ENCODE data around the gene CAMK2G. TPM values are rescaled to one million over a fixed set of nuclear protein-coding genes. Genes with fewer than 3 reads are reported as not detected.

Gene CAMK2G
- 41.4 TPM for total RNA-seq (2021; ENCODE audit: unreplicated experiment)
- 37.5 TPM for polyA plus RNA-seq (2012; ENCODE audit: insufficient read length)
- Bru-seq, nascent RNA, result percentile 78 among the genes with signal in this experiment
- percentile 77 among the genes with signal in this experiment for BruChase-seq, experiment 1, labeled RNA remaining after a 2-hour chase
- percentile 79 among the genes with signal in this experiment for BruChase-seq, experiment 2, labeled RNA remaining after a 6-hour chase
- long read RNA-seq, partial matches to known transcripts, result 9 of 49 reads
- long read RNA-seq, other reads (novel, unspliced or antisense), result 32 of 49 reads

GRCh38 chr10:73874267-73875138 is at the start of gene CAMK2G:
Gene CAMK2G, minus strand, starts transcription at chr10:73874555. Its CDS starts 94 bp downstream, at chr10:73874461.
- Histone ChIP-seq H3K9me3 (ENCODE audit: control insufficient read depth, insufficient read depth, low read depth, low read length) (no peaks in the 10 kb centered on the region), H3K27me3 (ENCODE audit: control insufficient read depth, insufficient read depth, low read length) (no peaks in the 10 kb centered on the region), H3K4me3 (ENCODE audit: low read depth in 2 of 2, low read length in 2 of 2) (peak within 1 kb of the TSS; percentile 56 to 72), H3K36me3 (ENCODE audit: control insufficient read depth, insufficient read depth, low read length) (peaks cover 2% of the 10 kb centered on the region; the same call in 1 of the 2 replicates), H3K27ac (ENCODE audit: low read length) (peak within 1 kb of the TSS; percentile 57), H3K4me1 (ENCODE audit: control insufficient read depth, insufficient read depth, low read length) (peaks cover 27% of the 10 kb centered on the region)
- peak; percentile 97 for ATAC-seq
- intact Hi-C loops (cut with micrococcal nuclease; ENCODE audit: unreplicated experiment), result no loop called here
- ChIA-PET POLR2A (interaction anchor here (0.5 kb wide), 1 partner anchor 16 kb away, joined by 3 read pairs; no protein-coding TSS in a partner anchor), CTCF (interaction anchor here (0.6 to 1.5 kb wide), 4 partner anchors 12 to 296 kb away, joined by 4 to 9 read pairs (median 6); no protein-coding TSS in a partner anchor)
- BruUV-seq (replicated peaks), result no TSS peak
- in situ Hi-C loops (cut with HindIII; ENCODE audit: low pct_unique_long_range_greater_than_20kb, low sequenced_read_pairs), result no loop called here
- DNase-seq (ENCODE audit: low read depth, low spot score), result no peak
- TF ChIP-seq SIN3A (IDR thresholded peaks at IDR 0.05; ENCODE audit: borderline replicate concordance, insufficient read depth, low read depth, low read length) (peak; percentile 88; the same call in 1 of the 2 replicates), POLR2AphosphoS5 (IDR thresholded peaks at IDR 0.05; ENCODE audit: low read depth, low read length) (peak; percentile 41; the same call in 1 of the 2 replicates), TCF7L2 (IDR thresholded peaks at IDR 0.05; ENCODE audit: low read depth, low read length) (no peak), REST (IDR thresholded peaks at IDR 0.05; ENCODE audit: insufficient read depth in 1 of 2, low read depth in 2 of 2, low read length in 1 of 2) (no peak)
- TF ChIP-seq, protein P1, sequence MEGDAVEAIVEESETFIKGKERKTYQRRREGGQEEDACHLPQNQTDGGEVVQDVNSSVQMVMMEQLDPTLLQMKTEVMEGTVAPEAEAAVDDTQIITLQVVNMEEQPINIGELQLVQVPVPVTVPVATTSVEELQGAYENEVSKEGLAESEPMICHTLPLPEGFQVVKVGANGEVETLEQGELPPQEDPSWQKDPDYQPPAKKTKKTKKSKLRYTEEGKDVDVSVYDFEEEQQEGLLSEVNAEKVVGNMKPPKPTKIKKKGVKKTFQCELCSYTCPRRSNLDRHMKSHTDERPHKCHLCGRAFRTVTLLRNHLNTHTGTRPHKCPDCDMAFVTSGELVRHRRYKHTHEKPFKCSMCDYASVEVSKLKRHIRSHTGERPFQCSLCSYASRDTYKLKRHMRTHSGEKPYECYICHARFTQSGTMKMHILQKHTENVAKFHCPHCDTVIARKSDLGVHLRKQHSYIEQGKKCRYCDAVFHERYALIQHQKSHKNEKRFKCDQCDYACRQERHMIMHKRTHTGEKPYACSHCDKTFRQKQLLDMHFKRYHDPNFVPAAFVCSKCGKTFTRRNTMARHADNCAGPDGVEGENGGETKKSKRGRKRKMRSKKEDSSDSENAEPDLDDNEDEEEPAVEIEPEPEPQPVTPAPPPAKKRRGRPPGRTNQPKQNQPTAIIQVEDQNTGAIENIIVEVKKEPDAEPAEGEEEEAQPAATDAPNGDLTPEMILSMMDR (IDR thresholded peaks at IDR 0.05), result no peak

DNA sequence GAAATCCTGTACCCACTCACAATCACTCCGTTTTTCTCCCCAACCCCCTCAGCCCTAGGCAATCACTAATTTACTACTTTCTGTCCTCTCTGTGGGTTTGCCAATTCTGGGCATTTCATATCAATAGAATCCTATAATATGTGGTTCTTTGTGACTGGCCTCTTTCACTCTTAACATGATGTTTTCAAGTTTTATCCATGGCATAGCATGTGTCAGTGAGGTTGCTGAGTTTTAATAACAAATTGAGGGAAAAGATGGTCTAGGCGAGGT is 48.4 kb upstream of the CAMK2G start:
- Histone ChIP-seq H3K9me3 (ENCODE audit: control insufficient read depth, insufficient read depth, low read depth, low read length) (no peaks in the 10 kb centered on the region), H3K4me3 (ENCODE audit: low read depth in 2 of 2, low read length in 2 of 2) (no peak overlapping the region), H3K4me1 (ENCODE audit: control insufficient read depth, insufficient read depth, low read length) (peaks cover 11% of the 10 kb centered on the region; the same call in 1 of the 2 replicates), H3K27me3 (ENCODE audit: control insufficient read depth, insufficient read depth, low read length) (no peaks in the 10 kb centered on the region), H3K27ac (ENCODE audit: low read length) (no peak overlapping the region), H3K36me3 (ENCODE audit: control insufficient read depth, insufficient read depth, low read length) (no peaks in the 10 kb centered on the region)
- in situ Hi-C loops (cut with HindIII; ENCODE audit: low pct_unique_long_range_greater_than_20kb, low sequenced_read_pairs) (no loop called here), intact Hi-C loops (cut with micrococcal nuclease; ENCODE audit: unreplicated experiment) (no loop called here)
- TF ChIP-seq, protein P1 (IDR thresholded peaks at IDR 0.05), result no peak
- TF ChIP-seq REST (IDR thresholded peaks at IDR 0.05; ENCODE audit: insufficient read depth in 1 of 2, low read depth in 2 of 2, low read length in 1 of 2) (no peak), POLR2AphosphoS5 (IDR thresholded peaks at IDR 0.05; ENCODE audit: low read depth, low read length) (no peak), TCF7L2 (IDR thresholded peaks at IDR 0.05; ENCODE audit: low read depth, low read length) (no peak), SIN3A (IDR thresholded peaks at IDR 0.05; ENCODE audit: borderline replicate concordance, insufficient read depth, low read depth, low read length) (no peak)
- DNase-seq (ENCODE audit: low read depth, low spot score) (no peak), ATAC-seq (no peak)
- ChIA-PET POLR2A (no interaction called here), CTCF (no interaction called here)
- no TSS peak for BruUV-seq (replicated peaks)

Measured in Panc1 (cell line).